HepG2 (cell line): ENCODE data around the gene KIAA1755. TPM values are rescaled to one million over a fixed set of nuclear protein-coding genes. Genes with fewer than 3 reads are reported as not detected.

ENCODE experiments used
- YEATS2 ChIP-seq: sonication (generic); formaldehyde crosslinking; IDR thresholded peaks from 2 replicates; pipeline ENCODE4 v1.4.0; 2020; ENCODE audit warnings: missing genetic modification reagents, borderline replicate concordance
- YEATS4 ChIP-seq: sonication (generic); formaldehyde crosslinking; IDR thresholded peaks from 2 replicates; pipeline ENCODE4 v1.4.0; 2020; ENCODE audit warnings: missing genetic modification reagents, borderline replicate concordance
- ZNF281 ChIP-seq: sonication (generic); formaldehyde crosslinking; IDR thresholded peaks from 2 replicates; pipeline ENCODE4 v1.4.0; 2020; ENCODE audit warnings: missing genetic modification reagents, borderline replicate concordance
- ZNF766 ChIP-seq: sonication (generic); formaldehyde crosslinking; IDR thresholded peaks from 2 replicates; pipeline ENCODE4 v1.5.0; 2020; ENCODE audit warnings: missing genetic modification reagents, borderline replicate concordance
- polyA plus RNA-seq, 8 experiments: library from polyadenylated mRNA; depleted of rRNA in 3 of 8; stranded (reverse) in 7 of 8; unstranded in 1 of 8; fragments of >200 nt; fragmentation: Illumina TruSeq in 4 of 8; extraction: Trizol in 4 of 8; gene quantifications; 2 replicates each; pipeline versions ENCODE4 v1.2.1 to v1.2.3, GENCODE V29; 2011 to 2016; ENCODE audit warnings: low read depth in 4 of 8, missing spikeins in 1 of 8, mixed read lengths in 1 of 8; ENCODE audit not compliant: insufficient read depth in 1 of 8
- total RNA-seq, 5 experiments: library from RNA; depleted of rRNA; stranded (reverse); fragments of >200 nt; fragmentation: Illumina TruSeq; extraction: Trizol; gene quantifications; 2 replicates each; pipeline ENCODE4 v1.2.3, GENCODE V29; 2016; ENCODE audit warnings: low read depth in 1 of 5
- TF ChIP-seq, protein P1 (sequence below): sonication (generic); formaldehyde crosslinking; IDR thresholded peaks from 2 replicates; pipeline ENCODE4 v1.8.0; 2022; ENCODE audit warnings: mild to moderate bottlenecking, missing genetic modification reagents; ENCODE audit not compliant: insufficient replicate concordance

The KIAA1755 gene
- total and polyA plus RNA-seq, 2 of the 13 experiments (the other 11 are each of a cell fraction or from before 2014, with no cell fraction given) = 0.04 TPM; not detected in 1

DNA sequence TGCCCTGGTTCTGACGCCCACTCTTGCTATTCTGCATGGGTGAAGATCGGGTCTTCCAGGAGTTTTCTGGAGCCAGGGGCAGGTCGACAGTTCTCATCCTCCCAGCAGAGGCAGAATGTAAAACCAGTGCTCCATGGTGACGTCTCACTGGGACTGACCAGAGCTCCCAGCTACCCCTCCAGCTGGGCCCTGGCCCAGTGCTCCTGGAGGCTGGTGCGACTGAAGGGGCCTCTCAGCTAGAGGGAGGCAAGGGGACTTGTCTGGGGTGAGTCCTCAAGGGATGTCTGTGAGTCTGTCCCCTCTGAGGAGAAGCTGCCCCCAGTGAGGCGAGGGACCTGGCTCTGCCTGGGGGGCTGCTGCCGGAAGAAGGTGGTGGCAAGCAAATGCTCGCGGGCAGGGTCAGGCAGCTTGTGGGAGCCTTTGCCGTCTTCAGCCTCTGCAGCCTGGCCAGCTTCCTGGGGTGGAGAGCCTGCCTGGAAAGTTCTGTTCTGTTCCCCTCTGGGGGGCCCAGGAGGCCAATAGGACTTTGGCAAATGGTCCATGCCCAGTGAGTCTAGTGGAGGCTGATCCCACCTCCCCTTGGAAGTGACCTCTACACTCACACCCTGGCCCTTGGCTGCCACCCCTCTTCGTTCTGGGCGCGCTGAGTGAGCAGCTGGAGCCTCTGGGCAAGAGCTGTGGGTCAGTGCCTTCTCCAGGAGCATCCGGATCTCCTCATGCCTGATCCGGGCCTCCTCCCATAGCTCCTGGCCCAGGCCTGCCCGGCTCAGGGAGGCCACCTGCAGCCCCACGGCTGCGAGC is 47.5 kb downstream of the KIAA1755 start (continued):
- TF ChIP-seq ZNF281 (CRISPR knock-in tag) = no peak
- TF ChIP-seq ZNF766 (CRISPR knock-in tag) = no peak
- no peak for TF ChIP-seq YEATS2 (CRISPR knock-in tag)
- TF ChIP-seq, protein P1, sequence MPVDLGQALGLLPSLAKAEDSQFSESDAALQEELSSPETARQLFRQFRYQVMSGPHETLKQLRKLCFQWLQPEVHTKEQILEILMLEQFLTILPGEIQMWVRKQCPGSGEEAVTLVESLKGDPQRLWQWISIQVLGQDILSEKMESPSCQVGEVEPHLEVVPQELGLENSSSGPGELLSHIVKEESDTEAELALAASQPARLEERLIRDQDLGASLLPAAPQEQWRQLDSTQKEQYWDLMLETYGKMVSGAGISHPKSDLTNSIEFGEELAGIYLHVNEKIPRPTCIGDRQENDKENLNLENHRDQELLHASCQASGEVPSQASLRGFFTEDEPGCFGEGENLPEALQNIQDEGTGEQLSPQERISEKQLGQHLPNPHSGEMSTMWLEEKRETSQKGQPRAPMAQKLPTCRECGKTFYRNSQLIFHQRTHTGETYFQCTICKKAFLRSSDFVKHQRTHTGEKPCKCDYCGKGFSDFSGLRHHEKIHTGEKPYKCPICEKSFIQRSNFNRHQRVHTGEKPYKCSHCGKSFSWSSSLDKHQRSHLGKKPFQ = no peak
- TF ChIP-seq YEATS4 (CRISPR knock-in tag) = no peak
- TF ChIP-seq, all 625 proteins: peak for 2
